Kasumi-1 (cell line): ENCODE data around the gene DIRAS3.
"Not testable (repeated sequence)": the region's sequence is repeated elsewhere in the genome, so short reads cannot be mapped to it uniquely, and the experiment has no call there.

Experiments used
- DNase-seq, 2 experiments: peaks; one replicate each; lab custom pipeline; 2025; lab: John Stamatoyannopoulos, UW

The DIRAS3 gene

DNA sequence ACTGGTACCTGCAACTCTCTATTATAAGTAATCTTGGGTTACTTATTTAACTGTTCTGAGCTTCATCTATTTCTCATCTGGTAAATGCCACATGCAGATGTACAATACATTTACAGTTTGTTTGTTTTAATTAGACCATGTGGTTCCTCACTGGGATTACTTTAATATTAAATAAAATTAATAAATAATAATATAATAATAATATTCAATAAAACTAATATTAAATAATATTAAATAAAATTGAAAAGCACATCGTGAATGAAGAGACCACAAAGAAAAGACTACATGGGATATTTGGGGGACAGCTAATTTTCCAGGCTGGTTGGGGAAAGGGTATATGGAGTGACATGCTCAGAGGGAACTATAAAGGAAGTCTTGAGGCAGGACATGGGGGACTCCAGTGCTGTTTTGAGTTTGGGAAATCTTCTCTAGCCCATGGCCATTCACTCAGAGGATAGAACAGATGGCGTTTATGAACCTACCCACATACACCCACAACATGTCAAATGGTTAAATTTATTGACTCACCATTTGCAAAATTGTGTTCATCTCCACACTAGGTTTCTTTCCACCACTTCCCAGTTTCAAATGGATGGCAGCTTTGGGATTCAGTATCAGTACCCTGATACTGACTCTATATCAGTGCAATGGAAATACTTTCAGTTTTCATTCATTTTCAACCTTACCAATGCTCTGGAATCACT is 25.6 kb downstream of the DIRAS3 start:
- DNase-seq: no peak

- no peak for DNase-seq
Observed at GRCh38 chr1:68016381-68016780, 34.0 kb downstream of the DIRAS3 start.

GRCh38 chr1:68015971-68016370 is 34.5 kb downstream of the DIRAS3 start:
- DNase-seq: no peak

- DNase-seq: no peak
Observed at GRCh38 chr1:68015369-68015768, 35.1 kb downstream of the DIRAS3 start.

DNA sequence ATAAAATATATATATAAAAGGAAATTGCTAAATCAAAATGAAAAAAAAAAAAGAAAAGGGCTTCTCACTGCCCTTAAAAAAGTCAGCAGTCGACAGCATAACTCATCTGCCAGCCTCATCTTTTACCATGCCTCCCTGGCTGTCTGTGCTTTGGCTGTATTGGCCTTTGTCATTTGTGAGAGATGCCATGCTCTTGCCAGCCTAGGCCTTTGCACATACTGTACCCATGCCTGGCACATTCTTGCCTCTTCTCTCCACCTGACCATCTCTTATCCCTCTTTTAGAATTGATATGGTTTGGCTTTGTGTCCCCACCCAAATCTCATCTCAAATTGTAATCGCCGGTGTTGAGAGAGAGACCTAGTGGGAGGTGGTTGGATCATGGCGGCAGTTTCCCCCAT is 37.1 kb downstream of the DIRAS3 start:
- DNase-seq: no peak

GRCh38 chr1:68011657-68012375 is 38.6 kb downstream of the DIRAS3 start:
- no peak for DNase-seq

DNA sequence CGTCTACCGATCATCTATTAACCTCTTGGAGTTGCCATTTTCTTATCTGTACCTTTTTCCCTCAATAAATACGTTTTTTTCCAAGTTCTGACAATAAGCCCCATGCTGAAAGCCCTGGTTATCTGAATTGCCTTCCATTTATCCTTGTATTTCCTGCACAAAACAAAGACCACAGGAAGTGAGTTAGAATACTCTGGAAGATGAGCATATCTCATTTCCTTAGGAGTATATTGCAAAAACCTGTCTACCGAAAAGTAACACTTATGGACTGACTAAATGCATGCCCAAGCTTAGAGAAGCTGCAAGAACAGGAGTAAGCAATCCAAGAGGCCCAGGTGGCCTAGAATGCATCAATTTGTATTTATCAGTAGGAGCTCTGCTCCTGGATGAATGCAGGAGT is 39.9 kb downstream of the DIRAS3 start:
- no peak for DNase-seq

DNA sequence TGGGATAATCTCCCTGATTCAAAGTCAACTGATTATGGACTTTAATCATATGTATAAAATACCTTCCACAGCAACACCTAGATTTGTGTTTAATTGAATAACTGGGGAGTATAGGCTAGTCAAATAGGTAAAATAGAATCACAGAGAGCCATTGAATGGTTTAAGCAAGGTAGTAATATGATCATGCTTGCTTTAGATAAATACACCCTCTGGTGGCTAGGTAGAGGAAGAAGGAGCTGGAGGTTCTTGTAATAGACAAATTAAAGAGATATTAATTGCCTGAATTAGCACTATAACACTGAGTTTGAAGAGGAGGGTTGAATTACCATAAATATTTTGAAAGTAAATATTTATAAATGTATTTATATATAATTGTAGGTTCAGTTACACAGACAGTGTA is 40.3 kb downstream of the DIRAS3 start:
- DNase-seq: peak; percentile 17 to 42

DNA sequence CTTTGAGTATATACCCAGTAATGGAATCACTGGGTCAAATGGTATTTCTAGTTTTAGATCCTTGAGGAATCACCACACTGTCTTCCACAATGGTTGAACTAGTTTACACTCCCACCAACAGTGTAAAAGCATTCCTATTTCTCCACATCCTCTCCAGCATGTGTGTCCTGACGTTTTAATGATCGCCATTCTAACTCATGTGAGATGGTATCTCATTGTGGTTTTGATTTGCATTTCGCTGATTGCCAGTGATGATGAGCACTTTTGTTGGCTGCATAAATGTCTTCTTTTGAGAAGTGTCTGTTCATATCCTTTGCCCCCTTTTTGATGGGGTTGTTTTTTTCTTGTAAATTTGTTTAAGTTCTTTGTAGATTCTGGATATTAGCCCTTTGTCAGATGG is 46.8 kb downstream of the DIRAS3 start:
- not testable (repeated sequence) for DNase-seq

DNA sequence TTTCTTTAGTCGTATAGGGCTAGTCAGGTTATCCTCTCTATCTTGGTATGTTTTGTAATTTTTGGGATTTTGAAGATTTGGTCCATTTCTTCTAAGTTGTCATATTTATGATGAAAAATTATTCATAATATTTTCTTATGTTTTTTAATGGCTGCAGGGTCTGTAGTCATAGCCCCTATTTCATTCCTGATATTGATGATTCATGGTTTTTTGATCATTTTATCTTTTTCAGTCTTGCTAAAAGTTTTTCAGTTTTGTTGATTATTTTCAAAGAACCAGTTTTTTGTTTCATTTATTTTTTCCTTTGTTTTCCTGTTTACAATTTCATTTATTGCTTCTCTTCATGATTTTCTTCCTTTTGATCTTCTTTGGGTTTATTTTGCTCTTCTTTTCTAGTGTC is 50.2 kb downstream of the DIRAS3 start:
- no peak for DNase-seq

- DNase-seq: no peak
Observed at GRCh38 chr1:67997746-67998145, 52.7 kb downstream of the DIRAS3 start.
